ENCODE measurements around the gene DUSP8. TPM values are rescaled to one million over a fixed set of nuclear protein-coding genes. Genes with fewer than 3 reads are reported as not detected.

DUSP8 gene
- total RNA-seq, 1 experiment from 2014 or later: 4.4 TPM

DNA sequence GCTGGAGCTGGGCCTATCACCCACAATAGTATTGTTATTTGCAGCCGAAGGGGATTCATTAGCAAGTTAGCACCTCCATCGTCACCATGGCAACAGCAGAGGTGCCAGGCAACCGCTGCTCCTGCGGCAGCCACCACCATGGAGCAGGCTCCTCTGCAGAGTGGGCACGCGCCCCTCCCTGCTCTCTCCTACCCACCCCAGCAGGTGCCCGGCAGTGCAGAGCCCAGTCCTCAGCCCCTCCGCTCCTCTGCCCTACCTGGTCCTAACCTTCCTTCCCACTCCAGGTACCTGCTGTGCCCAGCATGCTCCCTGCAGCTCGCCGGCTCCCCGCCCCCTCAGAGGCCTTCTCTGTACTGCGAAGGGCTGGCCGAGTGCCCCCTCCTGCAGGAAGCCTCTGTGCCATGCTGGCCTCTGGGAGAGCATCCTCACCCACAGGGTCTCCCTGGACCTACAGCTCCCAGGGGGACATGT, 3.6 kb downstream of the DUSP8 start:
- Histone ChIP-seq H2AK5ac (ENCODE audit: insufficient read length, low read length) (no peak overlapping the region), H4K91ac (ENCODE audit: insufficient read length, low read depth, low read length) (no peak overlapping the region), H2BK12ac (ENCODE audit: insufficient read length, low read depth, low read length) (no peak overlapping the region), H3T11ph (ENCODE audit: low read length) (no peak overlapping the region), H3K4me1 (ENCODE audit: insufficient read depth, low read length) (no peaks in the 10 kb centered on the region; the same call in 1 of the 2 replicates), H4K8ac (replicated peaks; ENCODE audit: insufficient read length, low read depth, low read length) (no peak overlapping the region), H2AFZ (ENCODE audit: low read length) (no peak overlapping the region), H4K20me1 (ENCODE audit: control insufficient read depth, insufficient read depth, insufficient read length) (no peaks in the 10 kb centered on the region), H3K56ac (ENCODE audit: insufficient read length, low read depth, low read length) (no peak overlapping the region), H3K79me2 (ENCODE audit: insufficient read depth, low read length) (no peaks in the 10 kb centered on the region), H3K4ac (ENCODE audit: low read depth, low read length) (no peak overlapping the region), H3K27ac (ENCODE audit: insufficient read length, low read depth, low read length) (no peak overlapping the region), H3K9ac (ENCODE audit: extremely low read depth, insufficient read length, low read length) (no peak overlapping the region), H2BK20ac (ENCODE audit: low read depth, low read length, poor library complexity, severe bottlenecking) (no peak overlapping the region), H2BK15ac (ENCODE audit: low read depth, low read length) (no peak overlapping the region), H3K23ac (ENCODE audit: insufficient read length, low read depth, low read length) (no peak overlapping the region), H3K4me2 (ENCODE audit: insufficient read depth, insufficient read length, low read length) (no peak overlapping the region), H3K27me3 (ENCODE audit: insufficient read depth, low read length) (peaks cover 5% of the 10 kb centered on the region), H2BK5ac (ENCODE audit: insufficient read length, low read length) (no peak overlapping the region), H4K5ac (ENCODE audit: insufficient read length, low read depth, low read length) (no peak overlapping the region), H3K9me3 (ENCODE audit: control insufficient read depth, low read depth, low read length) (no peaks in the 10 kb centered on the region), H2BK120ac (ENCODE audit: low read depth, low read length, poor library complexity, severe bottlenecking) (no peak overlapping the region), H3K79me1 (ENCODE audit: insufficient read depth, low read depth, low read length, poor library complexity, severe bottlenecking) (no peaks in the 10 kb centered on the region), H3K18ac (ENCODE audit: insufficient read length, low read depth, low read length) (no peak overlapping the region), H3K23me2 (ENCODE audit: insufficient read length, low read depth, low read length, poor library complexity, severe bottlenecking) (peaks cover 12% of the 10 kb centered on the region), H3K14ac (ENCODE audit: insufficient read depth, low read length) (no peak overlapping the region)
- peaks cover 21 to 50% of the 10 kb centered on the region in 2 experiments for H3K4me1 Mint-ChIP-seq
- no CpG with 5 or more reads among the region's 13 CpGs for WGBS (ENCODE audit: extremely low coverage, insufficient read length, low lambda C conversion rate)
- no peak overlapping the region; a peak in 1 of 7 replicates for H3K27ac Mint-ChIP-seq
- H3K9me3 Mint-ChIP-seq: no peaks in the 10 kb centered on the region
- no peak overlapping the region for H3K4me3 Mint-ChIP-seq
- peak; percentile 84 for DNase-seq
- H3K36me3 Mint-ChIP-seq (ENCODE audit: insufficient read depth in 1 of 3, low read depth in 3 of 3): no peaks in the 10 kb centered on the region
- TF ChIP-seq, protein P1, sequence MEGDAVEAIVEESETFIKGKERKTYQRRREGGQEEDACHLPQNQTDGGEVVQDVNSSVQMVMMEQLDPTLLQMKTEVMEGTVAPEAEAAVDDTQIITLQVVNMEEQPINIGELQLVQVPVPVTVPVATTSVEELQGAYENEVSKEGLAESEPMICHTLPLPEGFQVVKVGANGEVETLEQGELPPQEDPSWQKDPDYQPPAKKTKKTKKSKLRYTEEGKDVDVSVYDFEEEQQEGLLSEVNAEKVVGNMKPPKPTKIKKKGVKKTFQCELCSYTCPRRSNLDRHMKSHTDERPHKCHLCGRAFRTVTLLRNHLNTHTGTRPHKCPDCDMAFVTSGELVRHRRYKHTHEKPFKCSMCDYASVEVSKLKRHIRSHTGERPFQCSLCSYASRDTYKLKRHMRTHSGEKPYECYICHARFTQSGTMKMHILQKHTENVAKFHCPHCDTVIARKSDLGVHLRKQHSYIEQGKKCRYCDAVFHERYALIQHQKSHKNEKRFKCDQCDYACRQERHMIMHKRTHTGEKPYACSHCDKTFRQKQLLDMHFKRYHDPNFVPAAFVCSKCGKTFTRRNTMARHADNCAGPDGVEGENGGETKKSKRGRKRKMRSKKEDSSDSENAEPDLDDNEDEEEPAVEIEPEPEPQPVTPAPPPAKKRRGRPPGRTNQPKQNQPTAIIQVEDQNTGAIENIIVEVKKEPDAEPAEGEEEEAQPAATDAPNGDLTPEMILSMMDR (conservative IDR thresholded peaks at IDR 0.05): no peak
- H3K27me3 Mint-ChIP-seq (ENCODE audit: low read depth): peaks cover 48% of the 10 kb centered on the region
